GM21381 (cell line): ENCODE results near the gene COX17.

ENCODE experiments used
- ATAC-seq: cut with Tn5 transposase; IDR thresholded peaks from one replicate; pipeline ENCODE4 v1.9.1; 2021; ENCODE audit warnings: mild to moderate bottlenecking, moderate library complexity; ENCODE audit not compliant: unreplicated experiment

COX17 gene

GRCh38 chr3:119625451-119626153, 51.6 kb downstream of the COX17 start:
- ATAC-seq, result no peak

- no peak for ATAC-seq
These were observed 53.0 kb downstream of the COX17 start for GRCh38 chr3:119624002-119624720.

GRCh38 chr3:119620899-119621298, 56.3 kb downstream of the COX17 start:
- ATAC-seq, result no peak
